K562 (cell line): ENCODE data around the gene ST6GALNAC1. TPM values are rescaled to one million over a fixed set of nuclear protein-coding genes. Genes with fewer than 3 reads are reported as not detected.

Source experiments
- ATAC-seq: fragments of 200-7000 bp; cut with Tn5 transposase; 3 replicates; pipeline ENCODE4 v1.9.1; 2020; ENCODE audit warnings: moderate library complexity
- BruUV-seq: library from RNA; stranded (reverse); fragments of 400-500 nt; replicated peaks from 2 replicates; lab custom pipeline; 2021; lab: Mats Ljungman, UMichigan
- CTCF ChIA-PET: fragments of 300-600 bp; formaldehyde crosslinking; extraction: SDS; loops from one replicate; lab custom pipeline; 2021; ENCODE audit warnings: low intra/inter-chr PET ratio; lab: Yijun Ruan, JAX
- POLR2A ChIA-PET: fragments of 300-600, 350-650 bp; sonication (Branson Sonifier 250); formaldehyde crosslinking; extraction: SDS; loops from one replicate; lab custom pipeline; 2021; ENCODE audit warnings: antibody characterized with exemption, inconsistent platforms; lab: Yijun Ruan, JAX
- DNase-seq, 4 experiments: peaks; one replicate each; pipeline versions ENCODE4 v3.0.0 to v3.0.0-alpha.2; 2011 to 2018; ENCODE audit warnings: low spot score in 3 of 4, mixed read lengths in 3 of 4; ENCODE audit errors: extremely low read depth in 1 of 4
- FAIRE-seq: peaks from 2 replicates; lab custom pipeline; 2011; peaks lifted over from hg19 to GRCh38; lab: Jason Lieb, UNC
- H2AFZ ChIP-seq: 2 replicates; pipeline ENCODE4 v1.6.0; 2011; ENCODE audit warnings: low read depth, low read length, control low read depth, inconsistent platforms
- H3K27ac ChIP-seq: fragments of 200-600 bp; 3 replicates; pipeline ENCODE4 v1.8.0; 2011; ENCODE audit warnings: low read depth, mild to moderate bottlenecking, control low read depth, inconsistent platforms, low read length, moderate library complexity, mixed read lengths; ENCODE audit errors: extremely low read depth
- H3K27me3 ChIP-seq, 2 experiments: fragments of 300-600 bp in 1 of 2; 2 replicates in 1 of 2; 3 replicates in 1 of 2; pipeline versions ENCODE4 v1.6.0 to v1.8.0; 2011; ENCODE audit warnings: inconsistent platforms in 2 of 2, low read length in 2 of 2, mild to moderate bottlenecking in 1 of 2, mixed read lengths in 1 of 2, moderate library complexity in 1 of 2; ENCODE audit not compliant: control insufficient read depth in 2 of 2, insufficient read depth in 2 of 2
- H3K36me3 ChIP-seq: fragments of 300-600 bp; 3 replicates; pipeline ENCODE4 v1.8.0; 2011; ENCODE audit warnings: mild to moderate bottlenecking, low read length, inconsistent platforms; ENCODE audit not compliant: control insufficient read depth, insufficient read depth
- H3K4me1 ChIP-seq, 2 experiments: fragments of 200-600 bp in 1 of 2; replicated peaks in 1 of 2; 2 replicates in 1 of 2; 3 replicates in 1 of 2; pipeline versions ENCODE4 v1.5.1 to v1.8.0; 2011; ENCODE audit warnings: inconsistent platforms in 2 of 2, low read length in 2 of 2, mild to moderate bottlenecking in 1 of 2, mixed read lengths in 1 of 2, moderate library complexity in 1 of 2; ENCODE audit not compliant: control insufficient read depth in 2 of 2, insufficient read depth in 2 of 2
- H3K4me2 ChIP-seq: 2 replicates; pipeline ENCODE4 v1.6.1; 2011; ENCODE audit warnings: low read length, control low read depth, inconsistent platforms, mixed read lengths; ENCODE audit not compliant: insufficient read depth
- H3K4me3 ChIP-seq: fragments of 200-600 bp; sonication (generic), shearing (Covaris generic); 2 replicates; pipeline ENCODE4 v1.5.1; 2016; ENCODE audit warnings: control low read depth, inconsistent platforms
- H3K79me2 ChIP-seq: fragments of 200-600 bp; 3 replicates; pipeline ENCODE4 v1.8.0; 2011; ENCODE audit warnings: low read length, inconsistent platforms; ENCODE audit not compliant: control insufficient read depth, insufficient read depth
- H3K9ac ChIP-seq, 2 experiments: 2 replicates each; pipeline versions ENCODE4 v1.6.0 to v1.6.1; 2011; ENCODE audit warnings: low read depth in 2 of 2, low read length in 2 of 2, control low read depth in 1 of 2, inconsistent platforms in 1 of 2, mild to moderate bottlenecking in 1 of 2, mixed read lengths in 1 of 2; ENCODE audit not compliant: insufficient read depth in 1 of 2
- H3K9me1 ChIP-seq: one replicate; pipeline ENCODE4 v1.6.0; 2011; ENCODE audit warnings: inconsistent platforms, mild to moderate bottlenecking, low read length, moderate library complexity; ENCODE audit not compliant: control insufficient read depth, insufficient read depth
- H3K9me3 ChIP-seq: replicated peaks from 2 replicates; pipeline ENCODE4 v1.5.1; 2011; ENCODE audit warnings: low read depth, low read length, inconsistent platforms; ENCODE audit not compliant: control insufficient read depth, insufficient read depth
- H4K20me1 ChIP-seq: replicated peaks from 2 replicates; pipeline ENCODE4 v1.6.1; 2011; ENCODE audit warnings: low read length, inconsistent platforms, mixed read lengths; ENCODE audit not compliant: control insufficient read depth, insufficient read depth
- FIP1L1 ChIP-seq: fragments of 200-400 bp; formaldehyde crosslinking; IDR thresholded peaks from 2 replicates; pipeline ENCODE4 v1.6.1; 2018; ENCODE audit warnings: mild to moderate bottlenecking, low read depth, low read length; ENCODE audit not compliant: poor library complexity, severe bottlenecking
- ZNF77 ChIP-seq: fragments of 250-450 bp; sonication (Bioruptor Pico); IDR thresholded peaks from 2 replicates; pipeline ENCODE4 v1.5.0; 2020
- WGBS: fragments of 100-300 bp; shearing (Covaris generic); methylation state at CpG from one replicate; pipeline ENCODE4 v1.1.6; 2016; ENCODE audit warnings: low coverage, mixed read lengths; ENCODE audit not compliant: insufficient coverage; ENCODE audit errors: missing lambda C conversion rate; 5-methylcytosine and 5-hydroxymethylcytosine counted together
- in situ Hi-C: fragments of 300-500 bp; cut with MboI; formaldehyde crosslinking; loops from 4 replicates; pipeline ENCODE4 v1.15.0; 2018; ENCODE audit warnings: inconsistent platforms, mixed read lengths
- intact Hi-C: fragments of 100-400 bp; cut with micrococcal nuclease; formaldehyde crosslinking; loops from 2 replicates; pipeline ENCODE4 v1.14.2; 2022
- polyA plus RNA-seq, 8 experiments: library from polyadenylated mRNA; depleted of rRNA in 4 of 8; stranded (reverse) in 5 of 8; unstranded in 3 of 8; fragments of >200 nt; fragmentation: Nextera tagmentation in 2 of 8; fragmentation: Illumina TruSeq in 1 of 8; extraction: Ambion mirVana in 2 of 8; extraction: Trizol in 1 of 8; gene quantifications; 2 replicates each; pipeline versions ENCODE4 v1.2.1 to v1.2.3, GENCODE V29; 2011 to 2014; ENCODE audit warnings: inconsistent platforms in 1 of 8, missing spikeins in 1 of 8
- total RNA-seq, 7 experiments: library from RNA; depleted of rRNA in 6 of 7; stranded (reverse); fragments of >200 nt in 6 of 7; fragmentation: Illumina TruSeq in 2 of 7; extraction: Trizol in 2 of 7; gene quantifications; 2 replicates each; pipeline versions ENCODE4 v1.2.1 to v1.2.3, GENCODE V29; 2011 to 2021; ENCODE audit warnings: low replicate concordance in 1 of 7
- TF ChIP-seq, protein P1 (sequence below), 2 experiments: fragments of 450-650 bp in 1 of 2; sonication (generic) in 1 of 2; formaldehyde crosslinking in 1 of 2; IDR thresholded peaks; 2 replicates each; pipeline versions ENCODE4 v1.7.1 to v1.9.0; 2016 to 2022; ENCODE audit warnings: inconsistent platforms in 1 of 2, mild to moderate bottlenecking in 1 of 2, missing genetic modification reagents in 1 of 2
- TF ChIP-seq, protein P2 (sequence below): fragments of 450-650 bp; formaldehyde crosslinking; conservative IDR thresholded peaks from 2 replicates; pipeline ENCODE4 v1.4.0; 2022; ENCODE audit warnings: mild to moderate bottlenecking, missing genetic modification characterization

The ST6GALNAC1 gene
- total and polyA plus RNA-seq, 9 of the 15 experiments (the other 6 are each of a cell fraction or from before 2014, with no cell fraction given): 20.6 to 68.4 (median 50.5) TPM

GRCh38 chr17:76645481-76645880, 1.9 kb upstream of the ST6GALNAC1 start:
- POLR2A ChIA-PET: interaction anchor here (0.6 kb wide), 2 partner anchors 15 to 16 kb away, joined by 3 read pairs; no protein-coding TSS in a partner anchor
- CTCF ChIA-PET: no interaction called here

DNA sequence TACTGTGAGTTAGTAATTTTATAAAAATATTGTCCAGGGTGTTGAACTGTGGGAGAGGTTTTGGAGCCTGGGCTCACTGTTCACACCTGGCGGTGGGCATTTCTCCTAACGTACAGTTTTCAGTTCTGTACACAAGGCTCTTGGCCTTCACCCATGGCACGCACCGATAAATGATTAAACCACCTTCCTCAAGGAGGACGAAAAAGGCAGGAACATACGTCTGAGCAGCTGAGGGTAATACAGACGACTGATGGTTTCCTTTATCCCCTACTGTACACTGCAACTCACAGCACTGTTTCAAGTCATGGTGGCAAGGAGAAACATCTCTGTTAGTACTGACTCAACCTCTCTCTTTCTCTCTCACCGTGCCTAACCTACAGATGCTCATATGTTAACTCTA, 1.4 kb upstream of the ST6GALNAC1 start:
- DNase-seq: no peak
- 0 out of 2 replicates have a peak overlapping the region, but pooled peaks have one; percentile 15 for H2AFZ ChIP-seq
- no TSS peak for BruUV-seq
- in situ Hi-C loops (no loop called here), intact Hi-C loops (loop anchor here (5.0 kb wide), 1 partner anchor 82 kb away; the partner anchor contains the start of genes JMJD6 and METTL23)
- FAIRE-seq: no peak
- 82% methylated on average over 8 of the region's 8 CpGs for WGBS
- POLR2A ChIA-PET: no interaction called here
- H3K4me1 ChIP-seq: peaks cover 9 to 13% of the 10 kb centered on the region in 2 experiments; a peak in 4 of 5 replicates
- ATAC-seq: no peak
- no peak overlapping the region for H3K4me2 ChIP-seq
- no peak overlapping the region for H3K4me3 ChIP-seq
- no peaks in the 10 kb centered on the region for H3K9me1 ChIP-seq
- CTCF ChIA-PET: no interaction called here
- no peak overlapping the region for H3K9ac ChIP-seq
- no peaks in the 10 kb centered on the region; the same call in 1 of the 3 replicates for H3K36me3 ChIP-seq
- H3K79me2 ChIP-seq: peaks cover 37% of the 10 kb centered on the region
- H3K27ac ChIP-seq: no peak overlapping the region
- H4K20me1 ChIP-seq: no peaks in the 10 kb centered on the region
- H3K27me3 ChIP-seq: no peaks in the 10 kb centered on the region
- peaks cover 14% of the 10 kb centered on the region for H3K9me3 ChIP-seq
- TF ChIP-seq, protein P1, sequence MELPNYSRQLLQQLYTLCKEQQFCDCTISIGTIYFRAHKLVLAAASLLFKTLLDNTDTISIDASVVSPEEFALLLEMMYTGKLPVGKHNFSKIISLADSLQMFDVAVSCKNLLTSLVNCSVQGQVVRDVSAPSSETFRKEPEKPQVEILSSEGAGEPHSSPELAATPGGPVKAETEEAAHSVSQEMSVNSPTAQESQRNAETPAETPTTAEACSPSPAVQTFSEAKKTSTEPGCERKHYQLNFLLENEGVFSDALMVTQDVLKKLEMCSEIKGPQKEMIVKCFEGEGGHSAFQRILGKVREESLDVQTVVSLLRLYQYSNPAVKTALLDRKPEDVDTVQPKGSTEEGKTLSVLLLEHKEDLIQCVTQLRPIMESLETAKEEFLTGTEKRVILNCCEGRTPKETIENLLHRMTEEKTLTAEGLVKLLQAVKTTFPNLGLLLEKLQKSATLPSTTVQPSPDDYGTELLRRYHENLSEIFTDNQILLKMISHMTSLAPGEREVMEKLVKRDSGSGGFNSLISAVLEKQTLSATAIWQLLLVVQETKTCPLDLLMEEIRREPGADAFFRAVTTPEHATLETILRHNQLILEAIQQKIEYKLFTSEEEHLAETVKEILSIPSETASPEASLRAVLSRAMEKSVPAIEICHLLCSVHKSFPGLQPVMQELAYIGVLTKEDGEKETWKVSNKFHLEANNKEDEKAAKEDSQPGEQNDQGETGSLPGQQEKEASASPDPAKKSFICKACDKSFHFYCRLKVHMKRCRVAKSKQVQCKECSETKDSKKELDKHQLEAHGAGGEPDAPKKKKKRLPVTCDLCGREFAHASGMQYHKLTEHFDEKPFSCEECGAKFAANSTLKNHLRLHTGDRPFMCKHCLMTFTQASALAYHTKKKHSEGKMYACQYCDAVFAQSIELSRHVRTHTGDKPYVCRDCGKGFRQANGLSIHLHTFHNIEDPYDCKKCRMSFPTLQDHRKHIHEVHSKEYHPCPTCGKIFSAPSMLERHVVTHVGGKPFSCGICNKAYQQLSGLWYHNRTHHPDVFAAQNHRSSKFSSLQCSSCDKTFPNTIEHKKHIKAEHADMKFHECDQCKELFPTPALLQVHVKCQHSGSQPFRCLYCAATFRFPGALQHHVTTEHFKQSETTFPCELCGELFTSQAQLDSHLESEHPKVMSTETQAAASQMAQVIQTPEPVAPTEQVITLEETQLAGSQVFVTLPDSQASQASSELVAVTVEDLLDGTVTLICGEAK (IDR thresholded peaks at IDR 0.05): no peak
- TF ChIP-seq, protein P1 (CRISPR knock-in tag; IDR thresholded peaks at IDR 0.05): no peak
- TF ChIP-seq, protein P2, sequence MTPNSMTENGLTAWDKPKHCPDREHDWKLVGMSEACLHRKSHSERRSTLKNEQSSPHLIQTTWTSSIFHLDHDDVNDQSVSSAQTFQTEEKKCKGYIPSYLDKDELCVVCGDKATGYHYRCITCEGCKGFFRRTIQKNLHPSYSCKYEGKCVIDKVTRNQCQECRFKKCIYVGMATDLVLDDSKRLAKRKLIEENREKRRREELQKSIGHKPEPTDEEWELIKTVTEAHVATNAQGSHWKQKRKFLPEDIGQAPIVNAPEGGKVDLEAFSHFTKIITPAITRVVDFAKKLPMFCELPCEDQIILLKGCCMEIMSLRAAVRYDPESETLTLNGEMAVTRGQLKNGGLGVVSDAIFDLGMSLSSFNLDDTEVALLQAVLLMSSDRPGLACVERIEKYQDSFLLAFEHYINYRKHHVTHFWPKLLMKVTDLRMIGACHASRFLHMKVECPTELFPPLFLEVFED: no peak

More at GRCh38 chr17:76645481-76645880, 1.9 kb upstream of the ST6GALNAC1 start:
- Histone ChIP-seq H4K20me1 (no peaks in the 10 kb centered on the region), H3K4me3 (no peak overlapping the region), H3K9ac (no peak overlapping the region), H3K4me1 (peaks cover 6 to 8% of the 10 kb centered on the region in 2 experiments; a peak in 4 of 5 replicates), H3K4me2 (no peak overlapping the region), H3K9me1 (no peaks in the 10 kb centered on the region), H3K9me3 (peaks cover 14% of the 10 kb centered on the region), H3K36me3 (no peaks in the 10 kb centered on the region; the same call in 1 of the 3 replicates), H2AFZ (no peak overlapping the region), H3K27ac (no peak overlapping the region), H3K27me3 (no peaks in the 10 kb centered on the region), H3K79me2 (peaks cover 32% of the 10 kb centered on the region)
- TF ChIP-seq FIP1L1: no peak
- no peak for TF ChIP-seq ZNF77 (CRISPR knock-in tag)
- no TSS peak for BruUV-seq
- in situ Hi-C loops (no loop called here), intact Hi-C loops (no loop called here)
- DNase-seq: no peak
- no peak for FAIRE-seq
- no peak for ATAC-seq
- WGBS: 54% methylated on average over 5 of the region's 5 CpGs
